BJ (cell line): ENCODE data around the gene TBC1D17. TPM values are rescaled to one million over a fixed set of nuclear protein-coding genes. Genes with fewer than 3 reads are reported as not detected.

ENCODE experiments used
- CTCF ChIA-PET: fragments of 350-600 bp; formaldehyde crosslinking; extraction: SDS; loops from one replicate; lab custom pipeline; 2021; ENCODE audit warnings: antibody characterized with exemption, inconsistent platforms; lab: Yijun Ruan, JAX
- POLR2A ChIA-PET: fragments of 300-600 bp; sonication (Branson Sonifier 250); formaldehyde crosslinking; extraction: SDS; loops from one replicate; lab custom pipeline; 2021; ENCODE audit warnings: antibody characterized with exemption; lab: Charles Lee
- DNase-seq: peaks from one replicate; pipeline ENCODE4 v3.0.0-alpha.2; 2011; ENCODE audit warnings: low read depth
- H3K27me3 ChIP-seq: 2 replicates; pipeline ENCODE4 v1.6.0; 2011; ENCODE audit warnings: low read length; ENCODE audit not compliant: control insufficient read depth, insufficient read depth
- H3K36me3 ChIP-seq: 2 replicates; pipeline ENCODE4 v1.5.1; 2011; ENCODE audit warnings: low read length; ENCODE audit not compliant: control insufficient read depth, insufficient read depth
- H3K4me3 ChIP-seq: 2 replicates; pipeline ENCODE4 v1.5.1; 2011; ENCODE audit warnings: low read depth, mild to moderate bottlenecking, control low read depth, low read length
- CTCF ChIP-seq: IDR thresholded peaks from 2 replicates; pipeline ENCODE4 v1.5.1; 2011; ENCODE audit warnings: low read depth, mild to moderate bottlenecking, control low read depth, inconsistent platforms, low read length, moderate library complexity; ENCODE audit not compliant: insufficient read depth
- polyA plus RNA-seq: library from polyadenylated mRNA; depleted of rRNA; stranded (reverse); fragments of >200 nt; gene quantifications from 2 replicates; pipeline ENCODE4 v1.2.3, GENCODE V29; 2011

TBC1D17 gene
- polyA plus RNA-seq, 1 experiment: 26.7 TPM

GRCh38 chr19:49857061-49857837 is 20.3 kb upstream of the TBC1D17 start:
- TF ChIP-seq CTCF: no peak
- CTCF ChIA-PET: no interaction called here

GRCh38 chr19:49857838-49858087 is 19.7 kb upstream of the TBC1D17 start:
- Histone ChIP-seq H3K4me3 (no peak overlapping the region), H3K36me3 (peaks cover 51% of the 10 kb centered on the region), H3K27me3 (no peaks in the 10 kb centered on the region)
- POLR2A ChIA-PET: no interaction called here
- no peak for DNase-seq
- no peak for TF ChIP-seq CTCF
- CTCF ChIA-PET: no interaction called here

More at GRCh38 chr19:49857061-49857837, 20.3 kb upstream of the TBC1D17 start:
- Histone ChIP-seq H3K4me3 (no peak overlapping the region), H3K27me3 (no peaks in the 10 kb centered on the region), H3K36me3 (peaks cover 51% of the 10 kb centered on the region)
- no peak for DNase-seq
- POLR2A ChIA-PET: no interaction called here

GRCh38 chr19:49858088-49858985 is 19.2 kb upstream of the TBC1D17 start:
- POLR2A ChIA-PET: no interaction called here
- no peak for DNase-seq
- Histone ChIP-seq H3K4me3 (no peak overlapping the region), H3K27me3 (no peaks in the 10 kb centered on the region), H3K36me3 (peaks cover 55% of the 10 kb centered on the region)
- CTCF ChIA-PET: no interaction called here
- no peak for TF ChIP-seq CTCF

- Histone ChIP-seq H3K4me3 (no peak overlapping the region), H3K36me3 (peaks cover 60% of the 10 kb centered on the region), H3K27me3 (no peaks in the 10 kb centered on the region)
- no peak for TF ChIP-seq CTCF
- DNase-seq: no peak
- ChIA-PET CTCF (no interaction called here), POLR2A (no interaction called here)
Observed at GRCh38 chr19:49859682-49860335, 17.7 kb upstream of the TBC1D17 start.
